HG02943 (cell line): ENCODE results near the gene INA.
"Not testable (repeated sequence)": the region's sequence is repeated elsewhere in the genome, so short reads cannot be mapped to it uniquely, and the experiment has no call there.

ENCODE experiments used
- ATAC-seq: cut with Tn5 transposase; IDR thresholded peaks from one replicate; pipeline ENCODE4 v1.9.1; 2021; ENCODE audit warnings: mild to moderate bottlenecking, low read depth, moderate library complexity; ENCODE audit not compliant: unreplicated experiment

Gene INA

DNA sequence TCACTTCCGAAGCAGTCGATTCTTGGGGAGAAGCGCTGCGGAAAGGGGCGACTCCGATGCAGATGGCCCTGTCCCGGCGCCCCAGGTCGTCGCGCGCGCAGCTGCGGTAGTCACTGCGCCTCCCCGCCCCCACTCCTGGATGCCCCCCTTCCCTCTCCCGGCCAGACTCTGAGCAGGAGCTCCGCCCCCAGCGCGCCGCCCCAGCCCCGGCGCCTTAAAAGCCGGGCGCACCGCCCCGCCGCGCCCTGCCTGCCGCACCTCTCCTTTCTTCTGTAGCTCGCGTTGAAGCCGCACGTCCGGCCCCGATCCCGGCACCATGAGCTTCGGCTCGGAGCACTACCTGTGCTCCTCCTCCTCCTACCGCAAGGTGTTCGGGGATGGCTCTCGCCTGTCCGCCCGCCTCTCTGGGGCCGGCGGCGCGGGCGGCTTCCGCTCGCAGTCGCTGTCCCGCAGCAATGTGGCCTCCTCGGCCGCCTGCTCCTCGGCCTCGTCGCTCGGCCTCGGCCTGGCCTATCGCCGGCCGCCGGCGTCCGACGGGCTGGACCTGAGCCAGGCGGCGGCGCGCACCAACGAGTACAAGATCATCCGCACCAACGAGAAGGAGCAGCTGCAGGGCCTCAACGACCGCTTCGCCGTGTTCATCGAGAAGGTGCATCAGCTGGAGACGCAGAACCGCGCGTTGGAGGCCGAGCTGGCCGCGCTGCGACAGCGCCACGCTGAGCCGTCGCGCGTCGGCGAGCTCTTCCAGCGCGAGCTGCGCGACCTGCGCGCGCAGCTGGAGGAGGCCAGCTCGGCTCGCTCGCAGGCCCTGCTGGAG lies at the start of gene INA:
TSS of gene INA (plus strand) at position 243 of the 817 bp plus-strand sequence. CDS start at position 317, 74 bp downstream.
- no peak for ATAC-seq

DNA sequence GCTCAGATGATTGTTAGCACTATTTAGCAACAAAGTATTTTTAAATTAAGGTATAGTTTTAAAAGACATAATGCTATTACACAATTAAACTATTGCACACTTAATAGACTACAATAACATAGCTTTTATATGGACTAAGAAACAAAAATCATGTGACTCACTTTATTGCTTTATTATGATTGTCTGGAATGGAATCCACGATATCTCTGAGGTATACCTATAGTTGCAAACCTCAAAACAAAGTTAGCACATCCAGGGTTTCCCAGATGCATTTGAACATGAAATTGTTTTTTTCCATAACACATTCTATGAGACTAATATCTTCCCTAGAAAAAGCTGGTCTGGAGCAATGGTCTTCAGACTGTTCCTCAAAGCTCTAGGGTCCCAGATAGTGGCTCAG lies 49.5 kb upstream of the INA start:
- no peak for ATAC-seq

DNA sequence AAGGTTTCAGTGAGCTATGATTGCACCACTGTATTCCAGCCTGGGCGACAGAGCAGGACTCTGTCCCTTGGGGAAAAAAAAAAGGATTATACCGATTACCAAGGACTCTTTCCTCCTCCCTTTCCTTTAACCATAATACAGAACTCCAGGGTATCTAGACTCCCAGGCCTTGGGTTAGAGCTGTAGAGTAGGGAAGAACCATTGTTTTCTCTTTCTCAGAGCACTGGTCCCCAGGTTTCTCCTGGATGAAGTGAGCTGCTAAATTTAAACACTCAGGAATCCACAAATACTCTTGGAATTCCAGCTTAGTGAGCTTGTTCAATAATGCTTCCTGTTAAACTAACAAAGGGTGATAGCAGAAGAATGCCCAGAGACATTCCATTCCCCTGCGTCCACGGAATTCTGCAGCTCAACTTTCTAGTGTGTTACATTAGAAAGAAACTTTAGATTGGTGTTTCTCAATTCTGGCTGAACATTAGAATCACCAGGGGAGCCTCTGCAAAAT lies 45.8 kb upstream of the INA start:
- ATAC-seq, result no peak

DNA sequence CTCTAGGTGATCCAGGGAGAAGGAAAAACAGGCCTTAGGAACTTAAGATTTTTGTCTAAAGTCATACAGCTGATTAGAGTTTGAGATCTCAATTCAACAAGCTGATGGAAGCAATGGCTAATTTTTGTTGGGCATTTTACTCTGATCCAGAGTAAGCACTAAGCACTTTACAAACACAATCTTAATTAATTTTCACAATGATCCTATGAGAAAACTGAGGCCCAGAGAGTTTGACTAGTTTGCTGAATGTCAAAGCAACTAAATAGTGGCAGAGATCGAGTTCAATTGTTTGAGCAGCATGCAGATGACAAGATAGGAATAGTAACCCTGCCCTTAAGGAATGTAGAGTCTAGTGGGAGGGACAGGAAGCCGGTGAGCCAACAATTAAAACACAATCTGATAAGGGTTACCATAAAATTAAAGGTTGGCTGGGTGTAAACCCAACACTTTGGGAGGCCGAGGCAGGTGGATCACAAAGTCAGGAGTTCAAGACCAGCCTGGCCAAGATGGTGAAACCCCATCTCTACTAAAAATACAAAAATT lies 44.7 kb upstream of the INA start:
- ATAC-seq, result no peak

DNA sequence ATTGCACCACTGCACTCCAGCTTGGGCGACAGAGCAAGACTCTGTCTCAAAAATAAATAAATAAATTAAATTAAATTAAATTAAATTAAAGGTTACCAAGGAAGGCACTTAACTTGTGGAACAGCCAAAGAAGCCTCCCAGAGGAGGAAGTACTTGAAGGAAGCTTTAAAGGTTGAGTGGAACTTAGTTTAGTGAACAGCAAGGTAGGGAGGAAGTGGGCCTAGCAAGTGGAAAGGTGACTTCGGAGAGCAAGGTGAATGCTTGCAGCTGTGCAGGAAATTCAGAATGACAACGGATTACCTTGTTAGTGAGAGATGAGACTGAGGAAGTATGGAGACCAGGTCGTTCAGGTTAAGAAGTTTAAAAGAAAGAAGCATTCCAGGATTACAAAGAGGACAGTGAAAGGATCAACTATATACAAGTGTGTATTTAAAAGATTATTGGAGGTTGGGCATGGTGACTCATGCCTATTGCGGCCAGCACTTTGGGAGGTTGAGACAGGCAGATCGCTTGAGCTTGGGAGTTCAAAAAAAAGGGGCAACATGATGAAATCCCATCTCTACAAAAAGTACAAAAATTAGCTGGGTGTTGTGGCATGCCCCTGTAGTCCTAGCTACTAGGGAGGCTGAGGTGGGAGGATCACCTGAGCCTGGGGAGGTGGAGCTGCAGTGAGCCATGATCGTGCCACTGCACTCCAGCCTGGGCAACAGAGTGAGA lies 44.0 kb upstream of the INA start:
- no peak for ATAC-seq

DNA sequence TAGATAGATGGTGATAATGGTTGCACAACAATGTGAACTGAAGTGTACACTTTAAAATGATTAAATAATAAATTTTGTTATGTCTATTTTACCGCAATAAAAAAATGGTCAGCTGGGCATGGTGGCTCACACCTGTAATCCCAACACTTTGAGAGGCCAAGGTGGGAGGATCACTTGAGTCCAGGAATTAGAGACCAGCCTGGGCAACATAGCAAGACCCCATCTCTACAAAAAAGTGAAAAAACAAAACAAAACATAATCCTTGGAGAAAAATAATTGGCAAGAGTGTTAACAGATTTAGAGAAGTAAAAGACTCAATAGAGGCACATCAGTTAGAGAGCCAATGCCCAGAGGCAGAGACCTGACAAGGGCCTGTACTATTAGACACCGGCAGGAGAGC lies 41.2 kb upstream of the INA start:
- no peak for ATAC-seq

DNA sequence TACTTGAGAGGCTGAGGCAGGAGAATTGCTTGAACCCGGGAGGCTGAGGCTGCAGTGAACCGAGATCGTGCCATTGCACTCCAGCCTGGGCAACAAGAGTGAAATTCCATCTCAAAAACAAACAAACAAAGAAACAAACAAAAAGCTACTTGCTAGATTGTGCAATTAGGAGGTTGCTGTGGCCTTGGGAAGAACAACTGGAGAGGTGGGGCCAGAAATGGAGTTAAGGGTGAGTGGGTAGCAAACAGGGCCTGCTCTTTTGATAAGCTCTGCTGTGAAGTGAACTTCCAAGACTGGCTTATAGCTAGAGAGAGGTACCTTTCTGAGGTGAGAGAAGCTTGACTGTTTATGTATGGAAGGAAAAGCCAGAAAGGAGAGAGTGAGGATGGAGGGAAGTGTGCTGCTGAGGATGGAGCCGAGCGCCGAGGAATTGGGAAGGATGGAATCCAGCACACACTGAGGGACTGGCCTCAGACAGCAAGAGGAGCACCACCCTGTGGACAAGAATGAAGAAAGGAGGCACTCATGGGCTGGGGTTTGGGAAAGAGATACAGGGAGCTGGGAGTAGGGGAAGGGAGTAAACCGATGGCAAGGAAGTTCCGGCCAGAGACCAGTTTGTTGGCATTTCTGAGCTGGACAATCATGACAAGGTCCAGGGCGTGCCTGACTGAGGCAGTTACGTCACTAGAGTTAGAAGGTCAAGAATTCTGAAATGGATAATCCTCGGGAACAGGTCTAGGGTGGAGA lies 38.3 kb upstream of the INA start:
- no peak for ATAC-seq

DNA sequence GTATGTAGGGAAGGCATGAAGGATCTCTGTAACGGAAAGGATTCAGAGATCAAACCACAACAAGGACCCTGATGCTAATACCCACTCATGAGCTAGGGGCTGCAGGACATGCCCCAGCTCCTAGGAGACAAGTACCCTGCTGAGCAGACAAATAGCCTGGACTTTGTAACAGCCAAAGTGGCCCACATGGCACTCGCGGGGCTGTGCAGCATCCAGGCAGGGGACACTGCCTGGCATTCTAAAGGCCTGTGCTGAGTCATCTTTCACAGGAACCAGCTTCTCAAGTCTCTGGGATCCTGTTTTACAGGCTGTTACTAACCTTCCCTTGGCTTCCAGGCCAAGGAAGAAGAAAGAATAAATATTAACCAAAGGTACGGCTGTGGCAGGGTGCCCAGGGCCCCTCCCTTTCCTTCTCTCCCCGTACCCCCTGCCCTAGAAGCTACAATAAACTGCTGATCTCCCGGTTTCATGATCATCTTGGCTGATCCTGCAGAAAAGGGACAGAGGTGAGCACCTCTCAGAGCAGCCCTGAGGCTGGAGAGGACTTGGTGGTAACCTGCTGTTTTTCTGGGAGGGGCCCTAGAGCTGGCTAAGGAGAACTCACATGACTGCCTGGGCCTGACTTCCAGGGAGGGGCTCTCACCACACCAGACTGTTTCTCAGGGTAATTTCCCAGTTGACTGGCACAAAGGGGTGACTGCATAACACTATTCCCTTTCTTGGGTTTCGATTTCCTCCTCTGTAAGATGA lies 35.5 kb upstream of the INA start:
- ATAC-seq, result no peak

DNA sequence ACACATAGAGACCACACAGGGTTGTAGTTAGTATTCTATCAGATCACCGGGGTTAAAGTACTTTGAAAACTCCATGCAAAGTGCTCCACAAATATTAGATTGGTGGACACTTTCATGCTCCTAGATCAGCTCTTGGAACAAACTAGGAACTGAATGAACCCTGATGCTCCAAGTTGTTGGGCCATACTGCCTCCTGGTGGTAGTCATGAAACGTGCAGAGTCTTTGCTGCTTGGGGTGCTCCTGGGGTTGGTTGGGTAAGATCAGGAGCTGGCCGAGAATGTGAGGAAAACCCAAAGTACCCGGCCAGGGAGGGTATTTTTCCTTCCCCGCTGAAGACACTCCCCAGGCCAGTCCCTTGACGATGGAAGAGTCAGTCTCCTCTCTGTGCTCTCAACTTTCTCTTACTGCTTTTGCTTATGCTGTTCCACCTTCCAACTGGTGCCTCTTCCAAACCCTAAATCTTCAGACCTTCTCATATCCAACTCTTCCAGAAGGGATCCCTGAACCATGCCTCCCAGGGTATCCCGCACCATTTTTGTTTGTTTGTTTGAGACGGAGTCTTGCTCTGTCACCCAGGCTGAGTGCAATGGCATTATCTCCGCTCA lies 32.2 kb upstream of the INA start:
- no peak for ATAC-seq

DNA sequence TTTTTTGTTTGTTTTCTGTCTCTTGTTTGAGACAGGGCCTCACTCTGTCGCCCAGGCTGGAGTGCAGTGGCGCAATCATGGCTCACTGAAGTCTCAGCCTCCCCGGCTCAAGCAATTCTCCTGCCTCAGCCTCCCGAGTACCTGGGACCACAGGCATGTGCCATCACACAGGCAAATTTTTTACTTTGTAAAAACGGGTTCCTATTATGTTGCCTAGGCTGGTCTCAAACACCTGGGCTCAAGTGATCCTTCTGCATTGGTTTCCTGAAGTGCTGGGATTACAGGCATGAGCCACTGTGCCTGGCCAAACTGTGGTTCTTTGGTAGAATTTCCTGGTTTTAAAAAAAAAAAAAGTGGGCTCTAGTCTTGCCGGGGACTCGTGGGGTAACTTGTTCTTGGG lies 31.4 kb upstream of the INA start, which contains the start of gene RPEL1:
TSS of gene RPEL1 (plus strand) at position 301 of the 400 bp plus-strand sequence. CDS start 110 bp downstream, outside the sequence.
- ATAC-seq, result not testable (repeated sequence)

DNA sequence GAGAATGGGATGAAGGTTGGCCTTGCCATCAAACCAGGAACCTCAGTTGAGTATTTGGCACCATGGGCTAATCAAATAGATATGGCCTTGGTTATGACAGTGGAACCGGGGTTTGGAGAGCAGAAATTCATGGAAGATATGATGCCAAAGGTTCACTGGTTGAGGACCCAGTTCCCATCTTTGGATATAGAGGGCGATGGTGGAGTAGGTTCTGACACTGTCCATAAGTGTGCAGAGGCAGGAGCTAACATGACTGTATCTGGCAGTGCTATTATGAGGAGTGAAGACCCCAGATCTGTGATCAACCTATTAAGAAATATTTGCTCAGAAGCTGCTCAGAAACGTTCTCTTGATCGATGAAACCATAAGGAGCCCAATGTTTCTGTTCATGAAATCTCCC lies 30.6 kb upstream of the INA start:
- ATAC-seq, result no peak

DNA sequence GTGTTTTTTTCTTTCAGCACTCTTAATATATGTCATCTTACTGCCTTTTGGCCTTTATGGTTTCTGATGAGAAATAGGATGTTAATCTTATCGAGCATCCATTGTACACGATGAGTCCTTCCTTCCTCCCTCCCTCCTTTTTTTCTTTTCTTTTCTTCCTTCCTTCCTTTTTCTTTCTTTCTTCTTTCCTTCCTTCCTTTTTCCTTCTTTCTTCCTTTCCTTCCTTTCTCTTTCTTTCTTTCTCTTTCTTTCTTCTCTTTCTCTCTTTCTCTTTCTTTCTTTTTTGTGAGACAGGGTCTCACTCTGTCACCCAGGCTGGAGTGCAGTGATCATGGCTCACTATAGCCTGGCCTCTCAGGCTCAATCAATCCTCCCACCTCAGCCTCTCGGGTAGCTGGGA lies 22.8 kb upstream of the INA start:
- ATAC-seq, result no peak

DNA sequence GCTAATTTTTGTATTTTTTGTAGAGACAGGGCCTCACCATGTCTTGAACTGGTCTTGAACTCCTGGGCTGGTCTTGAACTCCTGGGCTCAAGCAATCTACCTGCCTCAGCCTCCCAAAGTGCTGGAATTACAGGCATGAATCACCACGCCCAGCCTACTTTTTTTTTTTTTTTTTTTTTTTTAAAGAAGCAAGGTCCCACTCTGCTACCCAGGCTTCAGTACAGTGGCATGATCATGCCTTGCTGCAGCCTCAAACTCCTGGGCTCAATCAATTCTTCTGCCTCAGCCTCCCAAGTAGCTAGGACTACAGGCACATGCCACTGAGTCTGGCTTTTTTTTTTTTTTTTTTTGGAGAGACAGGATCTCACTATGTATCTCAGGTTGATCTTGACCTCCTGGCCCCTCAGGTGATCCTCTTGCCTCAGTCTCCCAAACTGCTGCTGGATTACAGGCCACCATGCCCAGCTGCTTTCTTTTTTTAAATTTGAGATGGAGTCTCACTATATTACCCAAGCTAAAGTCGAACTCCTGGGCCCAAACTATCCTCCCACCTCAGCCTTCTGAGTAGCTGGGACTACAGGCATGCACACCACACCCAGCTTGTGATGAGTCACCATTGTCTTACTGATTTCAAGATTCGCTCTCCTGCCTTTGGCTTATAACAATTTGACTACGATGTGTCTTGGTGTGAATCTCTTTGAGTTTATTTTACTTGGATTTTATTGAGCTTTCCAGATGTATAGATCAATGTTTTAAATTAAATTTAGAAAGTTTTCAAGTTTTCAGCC lies 22.2 kb upstream of the INA start:
- ATAC-seq, result no peak

DNA sequence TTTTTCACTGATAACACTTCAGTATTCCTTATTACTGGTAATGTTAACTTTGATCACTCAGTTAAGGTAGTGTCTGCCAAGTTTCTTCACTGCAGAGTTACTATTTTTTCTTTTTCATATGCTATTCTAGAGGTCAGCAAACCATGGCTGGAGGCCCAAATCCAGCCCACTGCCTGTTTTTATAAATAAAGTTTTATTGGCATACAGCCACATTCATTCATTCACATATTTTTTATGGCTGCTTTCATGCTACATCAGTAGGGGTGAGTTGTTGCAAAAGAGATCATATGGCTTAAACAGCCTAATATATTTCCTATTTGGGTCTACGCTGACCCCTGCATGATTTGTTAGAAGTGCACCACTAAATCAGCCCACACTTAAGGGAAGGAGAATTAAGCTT lies 20.3 kb upstream of the INA start:
- no peak for ATAC-seq

DNA sequence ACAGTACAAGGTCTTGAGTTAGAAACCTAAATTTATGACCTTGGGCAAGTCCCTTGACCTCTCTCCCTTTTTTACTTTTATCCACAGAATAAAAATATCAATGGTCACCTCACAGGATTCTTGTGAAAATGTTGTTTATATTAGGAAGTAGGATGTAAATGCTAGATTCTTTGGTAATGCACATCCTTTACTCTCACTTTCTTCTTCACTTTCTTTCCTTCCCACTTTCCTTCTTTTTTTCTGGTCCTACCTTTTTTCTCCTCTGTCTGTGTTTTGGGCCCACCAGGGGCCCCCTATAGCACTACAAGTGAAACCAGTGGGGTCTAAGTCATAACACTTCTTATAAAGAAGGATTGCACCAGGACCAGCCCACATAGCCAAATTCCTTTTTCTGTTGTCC lies 19.1 kb upstream of the INA start:
- no peak for ATAC-seq

DNA sequence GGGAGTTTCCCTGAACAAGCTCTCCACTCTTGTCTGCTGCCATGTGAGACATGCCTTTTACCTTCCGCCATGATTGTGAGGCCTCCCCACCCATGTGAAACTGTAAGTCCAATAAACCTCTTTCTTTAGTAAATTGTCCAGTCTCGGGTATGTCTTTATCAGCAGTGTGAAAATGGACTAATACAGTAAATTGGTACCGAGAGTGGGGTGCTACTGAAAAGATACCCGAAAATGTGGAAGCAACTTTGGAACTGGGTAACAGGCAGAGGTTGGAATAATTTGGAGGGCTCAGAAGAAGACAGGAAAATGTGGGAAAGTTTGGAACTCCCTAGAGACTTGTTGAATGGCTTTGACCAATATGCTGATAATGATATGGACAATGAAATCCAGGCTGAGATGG lies 18.0 kb upstream of the INA start:
- not testable (repeated sequence) for ATAC-seq

DNA sequence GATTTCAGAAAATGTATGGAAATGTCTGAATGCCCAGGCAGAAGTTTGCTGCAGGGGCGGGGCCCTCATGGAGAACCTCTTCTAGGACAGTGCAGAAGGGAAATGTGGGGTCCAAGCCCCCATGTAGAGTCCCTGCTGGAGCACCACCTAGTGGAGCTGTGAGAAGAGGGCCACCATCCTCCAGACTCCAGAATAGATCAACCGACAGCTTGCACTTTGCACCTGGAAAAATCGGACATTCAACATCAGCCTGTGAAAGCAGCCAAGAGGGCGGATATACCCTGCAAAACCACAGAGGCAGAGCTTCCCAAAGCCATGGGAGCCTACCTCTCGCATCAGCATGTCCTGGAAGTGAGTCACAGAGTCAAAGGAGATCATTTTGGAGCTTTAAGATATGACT lies 16.9 kb upstream of the INA start:
- ATAC-seq, result no peak

DNA sequence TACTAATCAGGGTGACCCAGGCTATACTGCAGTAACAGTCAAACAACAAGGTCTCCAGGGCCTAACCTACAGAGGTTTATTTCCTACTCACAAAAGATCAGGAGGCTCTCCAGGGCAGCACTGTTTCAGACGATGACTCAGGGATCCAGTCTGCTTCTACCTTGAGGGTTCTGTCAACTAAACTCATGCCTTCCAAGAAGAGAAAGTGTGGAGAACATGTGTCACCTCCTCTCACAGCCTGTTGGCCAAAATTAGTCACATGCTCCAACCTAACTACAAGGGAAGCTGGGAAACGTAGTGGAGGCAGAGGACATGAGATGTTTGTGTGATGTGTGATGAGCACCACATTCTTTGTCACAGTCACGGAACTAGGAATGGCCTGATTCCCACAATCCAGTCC lies 14.7 kb upstream of the INA start:
- no peak for ATAC-seq
